Measurements from ENCODE around the gene STK32B. TPM values are rescaled to one million over a fixed set of nuclear protein-coding genes. Genes with fewer than 3 reads are reported as not detected.

STK32B gene
- total and polyA plus RNA-seq, 2 experiments from 2014 or later = 0.71 to 2.3 TPM

DNA sequence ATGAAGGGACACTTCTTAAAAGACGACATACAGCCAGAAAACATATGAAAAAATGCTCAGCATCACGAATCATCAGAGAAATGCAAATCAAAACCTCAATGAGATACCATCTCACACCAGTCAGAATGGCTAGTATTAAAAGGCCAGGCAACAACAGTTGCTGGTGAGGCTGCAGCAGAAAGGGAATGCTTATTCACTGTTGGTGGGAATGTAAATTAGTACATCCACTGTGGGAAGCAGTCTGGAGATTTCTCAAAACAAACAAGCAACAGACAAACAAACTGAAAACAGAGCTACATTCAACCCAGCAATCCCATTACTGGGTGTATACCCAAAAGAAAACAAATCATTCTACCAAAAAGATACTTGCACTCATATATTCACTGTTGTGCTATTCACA is 459.2 kb downstream of the STK32B start:
- Histone ChIP-seq H3K27me3 (ENCODE audit: insufficient read depth) (no peaks in the 10 kb centered on the region), H3K36me3 (ENCODE audit: insufficient read depth) (no peaks in the 10 kb centered on the region), H3K4me1 (ENCODE audit: insufficient read depth) (no peaks in the 10 kb centered on the region), H3K4me3 (no peak overlapping the region), H4K20me1 (replicated peaks; ENCODE audit: insufficient read depth) (no peaks in the 10 kb centered on the region), H3F3A (replicated peaks; ENCODE audit: low read depth) (no peaks in the 10 kb centered on the region), H3K27ac (ENCODE audit: low read depth) (no peak overlapping the region), H3K9me2 (ENCODE audit: insufficient read depth) (peaks cover 11% of the 10 kb centered on the region; the same call in 1 of the 2 replicates), H3K4me2 (no peak overlapping the region), H2AFZ (no peak overlapping the region), H3K79me2 (replicated peaks; ENCODE audit: insufficient read depth) (no peaks in the 10 kb centered on the region)
- H3K9me3 Mint-ChIP-seq = peaks cover 35% of the 10 kb centered on the region
- no peak overlapping the region for H3K27ac Mint-ChIP-seq
- no peaks in the 10 kb centered on the region for H3K4me1 Mint-ChIP-seq
- peaks cover 2% of the 10 kb centered on the region for H3K27me3 Mint-ChIP-seq (ENCODE audit: insufficient read depth, low read depth, poor library complexity)
- peaks cover 17% of the 10 kb centered on the region for H3K36me3 Mint-ChIP-seq (ENCODE audit: low read depth)
- no peak overlapping the region for H3K4me3 Mint-ChIP-seq
- DNase-seq (ENCODE audit: low spot score) (no peak), ATAC-seq (no peak)
- TF ChIP-seq, protein P1, sequence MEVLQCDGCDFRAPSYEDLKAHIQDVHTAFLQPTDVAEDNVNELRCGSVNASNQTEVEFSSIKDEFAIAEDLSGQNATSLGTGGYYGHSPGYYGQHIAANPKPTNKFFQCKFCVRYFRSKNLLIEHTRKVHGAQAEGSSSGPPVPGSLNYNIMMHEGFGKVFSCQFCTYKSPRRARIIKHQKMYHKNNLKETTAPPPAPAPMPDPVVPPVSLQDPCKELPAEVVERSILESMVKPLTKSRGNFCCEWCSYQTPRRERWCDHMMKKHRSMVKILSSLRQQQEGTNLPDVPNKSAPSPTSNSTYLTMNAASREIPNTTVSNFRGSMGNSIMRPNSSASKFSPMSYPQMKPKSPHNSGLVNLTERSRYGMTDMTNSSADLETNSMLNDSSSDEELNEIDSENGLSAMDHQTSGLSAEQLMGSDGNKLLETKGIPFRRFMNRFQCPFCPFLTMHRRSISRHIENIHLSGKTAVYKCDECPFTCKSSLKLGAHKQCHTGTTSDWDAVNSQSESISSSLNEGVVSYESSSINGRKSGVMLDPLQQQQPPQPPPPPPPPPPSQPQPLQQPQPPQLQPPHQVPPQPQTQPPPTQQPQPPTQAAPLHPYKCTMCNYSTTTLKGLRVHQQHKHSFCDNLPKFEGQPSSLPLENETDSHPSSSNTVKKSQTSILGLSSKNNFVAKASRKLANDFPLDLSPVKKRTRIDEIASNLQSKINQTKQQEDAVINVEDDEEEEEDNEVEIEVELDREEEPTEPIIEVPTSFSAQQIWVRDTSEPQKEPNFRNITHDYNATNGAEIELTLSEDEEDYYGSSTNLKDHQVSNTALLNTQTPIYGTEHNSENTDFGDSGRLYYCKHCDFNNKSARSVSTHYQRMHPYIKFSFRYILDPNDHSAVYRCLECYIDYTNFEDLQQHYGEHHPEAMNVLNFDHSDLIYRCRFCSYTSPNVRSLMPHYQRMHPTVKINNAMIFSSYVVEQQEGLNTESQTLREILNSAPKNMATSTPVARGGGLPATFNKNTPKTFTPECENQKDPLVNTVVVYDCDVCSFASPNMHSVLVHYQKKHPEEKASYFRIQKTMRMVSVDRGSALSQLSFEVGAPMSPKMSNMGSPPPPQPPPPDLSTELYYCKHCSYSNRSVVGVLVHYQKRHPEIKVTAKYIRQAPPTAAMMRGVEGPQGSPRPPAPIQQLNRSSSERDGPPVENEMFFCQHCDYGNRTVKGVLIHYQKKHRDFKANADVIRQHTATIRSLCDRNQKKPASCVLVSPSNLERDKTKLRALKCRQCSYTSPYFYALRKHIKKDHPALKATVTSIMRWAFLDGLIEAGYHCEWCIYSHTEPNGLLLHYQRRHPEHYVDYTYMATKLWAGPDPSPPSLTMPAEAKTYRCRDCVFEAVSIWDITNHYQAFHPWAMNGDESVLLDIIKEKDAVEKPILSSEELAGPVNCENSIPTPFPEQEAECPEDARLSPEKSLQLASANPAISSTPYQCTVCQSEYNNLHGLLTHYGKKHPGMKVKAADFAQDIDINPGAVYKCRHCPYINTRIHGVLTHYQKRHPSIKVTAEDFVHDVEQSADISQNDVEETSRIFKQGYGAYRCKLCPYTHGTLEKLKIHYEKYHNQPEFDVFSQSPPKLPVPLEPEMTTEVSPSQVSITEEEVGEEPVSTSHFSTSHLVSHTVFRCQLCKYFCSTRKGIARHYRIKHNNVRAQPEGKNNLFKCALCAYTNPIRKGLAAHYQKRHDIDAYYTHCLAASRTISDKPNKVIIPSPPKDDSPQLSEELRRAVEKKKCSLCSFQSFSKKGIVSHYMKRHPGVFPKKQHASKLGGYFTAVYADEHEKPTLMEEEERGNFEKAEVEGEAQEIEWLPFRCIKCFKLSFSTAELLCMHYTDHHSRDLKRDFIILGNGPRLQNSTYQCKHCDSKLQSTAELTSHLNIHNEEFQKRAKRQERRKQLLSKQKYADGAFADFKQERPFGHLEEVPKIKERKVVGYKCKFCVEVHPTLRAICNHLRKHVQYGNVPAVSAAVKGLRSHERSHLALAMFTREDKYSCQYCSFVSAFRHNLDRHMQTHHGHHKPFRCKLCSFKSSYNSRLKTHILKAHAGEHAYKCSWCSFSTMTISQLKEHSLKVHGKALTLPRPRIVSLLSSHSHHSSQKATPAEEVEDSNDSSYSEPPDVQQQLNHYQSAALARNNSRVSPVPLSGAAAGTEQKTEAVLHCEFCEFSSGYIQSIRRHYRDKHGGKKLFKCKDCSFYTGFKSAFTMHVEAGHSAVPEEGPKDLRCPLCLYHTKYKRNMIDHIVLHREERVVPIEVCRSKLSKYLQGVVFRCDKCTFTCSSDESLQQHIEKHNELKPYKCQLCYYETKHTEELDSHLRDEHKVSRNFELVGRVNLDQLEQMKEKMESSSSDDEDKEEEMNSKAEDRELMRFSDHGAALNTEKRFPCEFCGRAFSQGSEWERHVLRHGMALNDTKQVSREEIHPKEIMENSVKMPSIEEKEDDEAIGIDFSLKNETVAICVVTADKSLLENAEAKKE (CRISPR knock-in tag; IDR thresholded peaks at IDR 0.05) = no peak
- TF ChIP-seq ZNF331 (CRISPR knock-in tag; IDR thresholded peaks at IDR 0.05; ENCODE audit: low read depth) = no peak
- no peak for TF ChIP-seq EZH2phosphoT487 (IDR thresholded peaks at IDR 0.05; ENCODE audit: unreplicated experiment)
- no peak for TF ChIP-seq JUNB (IDR thresholded peaks at IDR 0.05; ENCODE audit: unreplicated experiment)
- TF ChIP-seq, protein P2, sequence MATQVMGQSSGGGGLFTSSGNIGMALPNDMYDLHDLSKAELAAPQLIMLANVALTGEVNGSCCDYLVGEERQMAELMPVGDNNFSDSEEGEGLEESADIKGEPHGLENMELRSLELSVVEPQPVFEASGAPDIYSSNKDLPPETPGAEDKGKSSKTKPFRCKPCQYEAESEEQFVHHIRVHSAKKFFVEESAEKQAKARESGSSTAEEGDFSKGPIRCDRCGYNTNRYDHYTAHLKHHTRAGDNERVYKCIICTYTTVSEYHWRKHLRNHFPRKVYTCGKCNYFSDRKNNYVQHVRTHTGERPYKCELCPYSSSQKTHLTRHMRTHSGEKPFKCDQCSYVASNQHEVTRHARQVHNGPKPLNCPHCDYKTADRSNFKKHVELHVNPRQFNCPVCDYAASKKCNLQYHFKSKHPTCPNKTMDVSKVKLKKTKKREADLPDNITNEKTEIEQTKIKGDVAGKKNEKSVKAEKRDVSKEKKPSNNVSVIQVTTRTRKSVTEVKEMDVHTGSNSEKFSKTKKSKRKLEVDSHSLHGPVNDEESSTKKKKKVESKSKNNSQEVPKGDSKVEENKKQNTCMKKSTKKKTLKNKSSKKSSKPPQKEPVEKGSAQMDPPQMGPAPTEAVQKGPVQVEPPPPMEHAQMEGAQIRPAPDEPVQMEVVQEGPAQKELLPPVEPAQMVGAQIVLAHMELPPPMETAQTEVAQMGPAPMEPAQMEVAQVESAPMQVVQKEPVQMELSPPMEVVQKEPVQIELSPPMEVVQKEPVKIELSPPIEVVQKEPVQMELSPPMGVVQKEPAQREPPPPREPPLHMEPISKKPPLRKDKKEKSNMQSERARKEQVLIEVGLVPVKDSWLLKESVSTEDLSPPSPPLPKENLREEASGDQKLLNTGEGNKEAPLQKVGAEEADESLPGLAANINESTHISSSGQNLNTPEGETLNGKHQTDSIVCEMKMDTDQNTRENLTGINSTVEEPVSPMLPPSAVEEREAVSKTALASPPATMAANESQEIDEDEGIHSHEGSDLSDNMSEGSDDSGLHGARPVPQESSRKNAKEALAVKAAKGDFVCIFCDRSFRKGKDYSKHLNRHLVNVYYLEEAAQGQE (IDR thresholded peaks at IDR 0.05; ENCODE audit: unreplicated experiment) = no peak
- no peak for TF ChIP-seq ZNF114 (CRISPR knock-in tag; IDR thresholded peaks at IDR 0.05)
- TF ChIP-seq, protein P3, sequence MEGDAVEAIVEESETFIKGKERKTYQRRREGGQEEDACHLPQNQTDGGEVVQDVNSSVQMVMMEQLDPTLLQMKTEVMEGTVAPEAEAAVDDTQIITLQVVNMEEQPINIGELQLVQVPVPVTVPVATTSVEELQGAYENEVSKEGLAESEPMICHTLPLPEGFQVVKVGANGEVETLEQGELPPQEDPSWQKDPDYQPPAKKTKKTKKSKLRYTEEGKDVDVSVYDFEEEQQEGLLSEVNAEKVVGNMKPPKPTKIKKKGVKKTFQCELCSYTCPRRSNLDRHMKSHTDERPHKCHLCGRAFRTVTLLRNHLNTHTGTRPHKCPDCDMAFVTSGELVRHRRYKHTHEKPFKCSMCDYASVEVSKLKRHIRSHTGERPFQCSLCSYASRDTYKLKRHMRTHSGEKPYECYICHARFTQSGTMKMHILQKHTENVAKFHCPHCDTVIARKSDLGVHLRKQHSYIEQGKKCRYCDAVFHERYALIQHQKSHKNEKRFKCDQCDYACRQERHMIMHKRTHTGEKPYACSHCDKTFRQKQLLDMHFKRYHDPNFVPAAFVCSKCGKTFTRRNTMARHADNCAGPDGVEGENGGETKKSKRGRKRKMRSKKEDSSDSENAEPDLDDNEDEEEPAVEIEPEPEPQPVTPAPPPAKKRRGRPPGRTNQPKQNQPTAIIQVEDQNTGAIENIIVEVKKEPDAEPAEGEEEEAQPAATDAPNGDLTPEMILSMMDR (conservative IDR thresholded peaks at IDR 0.05; ENCODE audit: low read depth in 2 of 2) = no peak
- no peak for TF ChIP-seq EZH2 (IDR thresholded peaks at IDR 0.05; ENCODE audit: low read depth, unreplicated experiment)
- TF ChIP-seq, protein P4, sequence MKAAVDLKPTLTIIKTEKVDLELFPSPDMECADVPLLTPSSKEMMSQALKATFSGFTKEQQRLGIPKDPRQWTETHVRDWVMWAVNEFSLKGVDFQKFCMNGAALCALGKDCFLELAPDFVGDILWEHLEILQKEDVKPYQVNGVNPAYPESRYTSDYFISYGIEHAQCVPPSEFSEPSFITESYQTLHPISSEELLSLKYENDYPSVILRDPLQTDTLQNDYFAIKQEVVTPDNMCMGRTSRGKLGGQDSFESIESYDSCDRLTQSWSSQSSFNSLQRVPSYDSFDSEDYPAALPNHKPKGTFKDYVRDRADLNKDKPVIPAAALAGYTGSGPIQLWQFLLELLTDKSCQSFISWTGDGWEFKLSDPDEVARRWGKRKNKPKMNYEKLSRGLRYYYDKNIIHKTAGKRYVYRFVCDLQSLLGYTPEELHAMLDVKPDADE (IDR thresholded peaks at IDR 0.05) = no peak
- TF ChIP-seq CREB1 (CRISPR knock-in tag; IDR thresholded peaks at IDR 0.05; ENCODE audit: low read depth) = no peak
- TF ChIP-seq STAT1 (IDR thresholded peaks at IDR 0.05; ENCODE audit: unreplicated experiment) = no peak
- TF ChIP-seq POLR2AphosphoS5 (IDR thresholded peaks at IDR 0.05; ENCODE audit: low read depth) = no peak
- TF ChIP-seq NANOG (IDR thresholded peaks at IDR 0.05; ENCODE audit: borderline replicate concordance) = no peak
